SH-SY5Y (cell line): ENCODE results near the gene MACC1.

Experiments
- GATA2 ChIP-seq: IDR thresholded peaks from 2 replicates; pipeline ENCODE4 v1.6.1; 2011; ENCODE audit warnings: mild to moderate bottlenecking, low read depth, low read length
- GATA3 ChIP-seq: IDR thresholded peaks from 2 replicates; pipeline ENCODE4 v1.6.1; 2011; ENCODE audit warnings: low read depth, mild to moderate bottlenecking, low read length, moderate library complexity

- TF ChIP-seq GATA3 (no peak), GATA2 (no peak)
Measured at GRCh38 chr7:20159226-20159747, 57.9 kb downstream of the MACC1 start.
